ENCODE results near the gene PPP1R9B.

The PPP1R9B gene

GRCh38 chr17:50094753-50095619, 55.5 kb downstream of the PPP1R9B start, which contains the start of gene PDK2:
PDK2 (plus strand) TSS chr17:50095351; CDS start chr17:50095436, 85 bp downstream.
- H2AFZ ChIP-seq (ENCODE audit: low read length), result peak within 1 kb of the TSS; percentile 99
- peak within 1 kb of the TSS; percentile 80 for H3K9ac ChIP-seq (ENCODE audit: low read length)
- no peak for TF ChIP-seq CTCF (IDR thresholded peaks at IDR 0.05; ENCODE audit: low read length)
- H4K20me1 ChIP-seq (ENCODE audit: insufficient read depth, low read length), result no peaks in the 10 kb centered on the region
- H3K4me2 ChIP-seq (ENCODE audit: low read length), result peak within 1 kb of the TSS; percentile 88
- no peaks in the 10 kb centered on the region for H3K9me3 ChIP-seq (ENCODE audit: low read length)
- no peaks in the 10 kb centered on the region; the same call in 1 of the 2 replicates for H3K27me3 ChIP-seq (ENCODE audit: insufficient read depth, low read length)
- H3K36me3 ChIP-seq (ENCODE audit: insufficient read depth, low read length), result no peaks in the 10 kb centered on the region
- no peaks in the 10 kb centered on the region for H3K79me2 ChIP-seq (ENCODE audit: insufficient read depth, low read length)
- peaks cover 15% of the 10 kb centered on the region for H3K4me1 ChIP-seq (ENCODE audit: insufficient read depth, low read length, severe bottlenecking)
- no peaks in the 10 kb centered on the region for H3K9me2 ChIP-seq (ENCODE audit: low read depth, low read length)
- H3K27ac ChIP-seq (ENCODE audit: low read depth, low read length, poor library complexity, severe bottlenecking), result peak within 1 kb of the TSS; percentile 46
- H3F3A ChIP-seq (ENCODE audit: insufficient read depth, low read length), result no peaks in the 10 kb centered on the region
- H3K4me3 ChIP-seq (ENCODE audit: low read depth, low read length, poor library complexity, severe bottlenecking), result peak within 1 kb of the TSS; percentile 88

GRCh38 chr17:50094243-50094752, 56.2 kb downstream of the PPP1R9B start:
- TF ChIP-seq CTCF (IDR thresholded peaks at IDR 0.05; ENCODE audit: low read length), result peak; percentile 76
- no peak for TF ChIP-seq EZH2 (IDR thresholded peaks at IDR 0.05; ENCODE audit: borderline replicate concordance, low read length)
- Histone ChIP-seq H3K36me3 (ENCODE audit: insufficient read depth, low read length) (no peaks in the 10 kb centered on the region), H4K20me1 (ENCODE audit: insufficient read depth, low read length) (no peaks in the 10 kb centered on the region), H3K4me1 (ENCODE audit: insufficient read depth, low read length, severe bottlenecking) (peaks cover 15% of the 10 kb centered on the region), H3F3A (ENCODE audit: insufficient read depth, low read length) (no peaks in the 10 kb centered on the region), H3K9me3 (ENCODE audit: low read length) (no peaks in the 10 kb centered on the region), H3K79me2 (ENCODE audit: insufficient read depth, low read length) (no peaks in the 10 kb centered on the region), H3K4me3 (ENCODE audit: low read depth, low read length, poor library complexity, severe bottlenecking) (peak overlapping the region; percentile 88), H3K9me2 (ENCODE audit: low read depth, low read length) (no peaks in the 10 kb centered on the region), H3K4me2 (ENCODE audit: low read length) (peak overlapping the region; percentile 88), H3K27ac (ENCODE audit: low read depth, low read length, poor library complexity, severe bottlenecking) (peak overlapping the region; percentile 46), H3K27me3 (ENCODE audit: insufficient read depth, low read length) (no peaks in the 10 kb centered on the region; the same call in 1 of the 2 replicates), H2AFZ (ENCODE audit: low read length) (peak overlapping the region; percentile 99), H3K9ac (ENCODE audit: low read length) (peak overlapping the region; percentile 61)

- H3K9ac ChIP-seq (ENCODE audit: low read length), result no peak overlapping the region
- H3K27me3 ChIP-seq (ENCODE audit: insufficient read depth, low read length), result no peaks in the 10 kb centered on the region; the same call in 1 of the 2 replicates
- TF ChIP-seq CTCF (IDR thresholded peaks at IDR 0.05; ENCODE audit: low read length) (no peak), EZH2 (IDR thresholded peaks at IDR 0.05; ENCODE audit: borderline replicate concordance, low read length) (no peak)
- H3K27ac ChIP-seq (ENCODE audit: low read depth, low read length, poor library complexity, severe bottlenecking), result no peak overlapping the region
- H3K4me3 ChIP-seq (ENCODE audit: low read depth, low read length, poor library complexity, severe bottlenecking), result no peak overlapping the region
- 0 out of 2 replicates have a peak overlapping the region, but pooled peaks have one; percentile 88 for H3K4me2 ChIP-seq (ENCODE audit: low read length)
- H3K4me1 ChIP-seq (ENCODE audit: insufficient read depth, low read length, severe bottlenecking), result peaks cover 15% of the 10 kb centered on the region
- no peaks in the 10 kb centered on the region for H3K79me2 ChIP-seq (ENCODE audit: insufficient read depth, low read length)
- H3F3A ChIP-seq (ENCODE audit: insufficient read depth, low read length), result no peaks in the 10 kb centered on the region
- no peaks in the 10 kb centered on the region for H4K20me1 ChIP-seq (ENCODE audit: insufficient read depth, low read length)
- no peak overlapping the region for H2AFZ ChIP-seq (ENCODE audit: low read length)
- H3K9me3 ChIP-seq (ENCODE audit: low read length), result no peaks in the 10 kb centered on the region
- H3K9me2 ChIP-seq (ENCODE audit: low read depth, low read length), result no peaks in the 10 kb centered on the region
- no peaks in the 10 kb centered on the region for H3K36me3 ChIP-seq (ENCODE audit: insufficient read depth, low read length)
Measured at GRCh38 chr17:50093807-50094206, 56.7 kb downstream of the PPP1R9B start.
